SJCRH30 (cell line): ENCODE results near the gene MRAS. TPM values are rescaled to one million over a fixed set of nuclear protein-coding genes. Genes with fewer than 3 reads are reported as not detected.

ENCODE experiments used
- total RNA-seq: library from RNA; depleted of rRNA; stranded (reverse); fragments of >200 nt; shearing (Covaris generic); gene quantifications from 2 replicates; pipeline ENCODE4 v1.2.3, GENCODE V29; 2014; rRNA removed

MRAS gene
- total RNA-seq, 1 experiment from 2014 or later = 63.6 TPM

Other genes with a start within 250 kb of the MRAS start
- 11.0 and 19.7 TPM in 2 replicates for gene DZIP1L, start 233.0 kb upstream of the MRAS start, total RNA-seq
- gene A4GNT, start 216.2 kb upstream of the MRAS start, total RNA-seq = 0.16 TPM in 1 of 2 replicates, not detected in the other
- 25.2 and 28.1 TPM in 2 replicates for gene DBR1, start 173.7 kb upstream of the MRAS start, total RNA-seq
- 63.3 and 64.3 TPM in 2 replicates for gene ARMC8, start 161.3 kb upstream of the MRAS start, total RNA-seq
- gene NME9, start 18.7 kb upstream of the MRAS start, total RNA-seq = 0.08 TPM in 1 of 2 replicates, not detected in the other
- 0.56 and 0.69 TPM in 2 replicates for gene ESYT3, start 86.0 kb downstream of the MRAS start, total RNA-seq
- 43.5 and 48.8 TPM in 2 replicates for gene CEP70, start 245.7 kb downstream of the MRAS start, total RNA-seq